Upper lobe of left lung (tissue), 4 donors: Measurements from ENCODE around the gene ECPAS.

Experiments used
- EP300 ChIP-seq, 4 donors: sonication (generic); formaldehyde crosslinking; IDR thresholded peaks; one replicate each; pipeline ENCODE4 v1.5.1; 2017; ENCODE audit warnings: antibody characterized with exemption in 4 of 4, control low read depth in 2 of 4
- POLR2A ChIP-seq, 4 donors: fragments of 450-650 bp; IDR thresholded peaks; one replicate each; pipeline ENCODE4 v1.5.1; 2016 to 2017; ENCODE audit warnings: antibody characterized with exemption in 4 of 4, mild to moderate bottlenecking in 2 of 4
- POLR2AphosphoS5 ChIP-seq, 2 donors: sonication (generic); formaldehyde crosslinking; IDR thresholded peaks; one replicate each; pipeline ENCODE4 v1.5.1; 2017; ENCODE audit warnings: antibody characterized with exemption in 2 of 2
- TF ChIP-seq, protein P1 (sequence below), 6 experiments: fragments of 450-650 bp in 4 of 6; fragments of 200-600 bp in 2 of 6; sonication (generic) in 2 of 6; IDR thresholded peaks; one replicate each; pipeline ENCODE4 v1.5.1; 2016 to 2019; ENCODE audit warnings: antibody characterized with exemption in 6 of 6

DNA sequence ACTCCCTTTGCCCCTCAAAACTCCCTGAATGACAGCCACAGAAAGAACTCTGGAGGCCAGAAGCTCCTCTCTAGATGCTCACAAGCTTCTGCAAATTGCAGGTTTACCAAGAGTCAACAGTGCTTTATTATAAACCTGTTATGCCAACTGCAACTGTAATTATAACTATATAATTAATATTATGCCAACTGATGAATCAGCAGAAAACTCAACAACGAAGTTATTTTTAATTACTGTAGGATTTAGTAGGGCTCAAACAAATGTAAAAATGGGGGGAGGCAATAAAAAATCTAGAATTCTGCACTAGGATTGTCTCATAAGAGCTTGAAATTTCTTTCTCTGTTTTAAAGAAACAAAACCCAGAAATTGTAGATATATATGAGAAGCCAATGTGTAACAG is 117.2 kb downstream of the ECPAS start:
- TF ChIP-seq, protein P1, sequence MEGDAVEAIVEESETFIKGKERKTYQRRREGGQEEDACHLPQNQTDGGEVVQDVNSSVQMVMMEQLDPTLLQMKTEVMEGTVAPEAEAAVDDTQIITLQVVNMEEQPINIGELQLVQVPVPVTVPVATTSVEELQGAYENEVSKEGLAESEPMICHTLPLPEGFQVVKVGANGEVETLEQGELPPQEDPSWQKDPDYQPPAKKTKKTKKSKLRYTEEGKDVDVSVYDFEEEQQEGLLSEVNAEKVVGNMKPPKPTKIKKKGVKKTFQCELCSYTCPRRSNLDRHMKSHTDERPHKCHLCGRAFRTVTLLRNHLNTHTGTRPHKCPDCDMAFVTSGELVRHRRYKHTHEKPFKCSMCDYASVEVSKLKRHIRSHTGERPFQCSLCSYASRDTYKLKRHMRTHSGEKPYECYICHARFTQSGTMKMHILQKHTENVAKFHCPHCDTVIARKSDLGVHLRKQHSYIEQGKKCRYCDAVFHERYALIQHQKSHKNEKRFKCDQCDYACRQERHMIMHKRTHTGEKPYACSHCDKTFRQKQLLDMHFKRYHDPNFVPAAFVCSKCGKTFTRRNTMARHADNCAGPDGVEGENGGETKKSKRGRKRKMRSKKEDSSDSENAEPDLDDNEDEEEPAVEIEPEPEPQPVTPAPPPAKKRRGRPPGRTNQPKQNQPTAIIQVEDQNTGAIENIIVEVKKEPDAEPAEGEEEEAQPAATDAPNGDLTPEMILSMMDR (IDR thresholded peaks at IDR 0.05) = no peak
- TF ChIP-seq POLR2AphosphoS5 (IDR thresholded peaks at IDR 0.05) (no peak), POLR2A (IDR thresholded peaks at IDR 0.05) (no peak), EP300 (IDR thresholded peaks at IDR 0.05) (no peak)
